GM12878 (cell line): ENCODE measurements around the gene ZNF423. TPM values are rescaled to one million over a fixed set of nuclear protein-coding genes. Genes with fewer than 3 reads are reported as not detected.

Experiments
- ATAC-seq: fragments of 200-7000 bp; cut with Tn5 transposase; 3 replicates; pipeline ENCODE4 v1.9.1; 2020; ENCODE audit warnings: mild to moderate bottlenecking, moderate library complexity
- BruUV-seq: library from RNA; stranded (reverse); fragments of 400-500 nt; replicated peaks from 2 replicates; lab custom pipeline; 2021; lab: Mats Ljungman, UMichigan
- CTCF ChIA-PET: fragments of 300-600 bp; sonication (Branson Sonifier 250); formaldehyde crosslinking; extraction: SDS; loops from one replicate; lab custom pipeline; 2021; ENCODE audit warnings: inconsistent platforms; lab: Yijun Ruan, JAX
- POLR2A ChIA-PET: fragments of 350-600 bp; formaldehyde crosslinking; extraction: SDS; loops from one replicate; lab custom pipeline; 2021; ENCODE audit warnings: inconsistent platforms; lab: Charles Lee
- RAD21 ChIA-PET: fragments of 300-600 bp; sonication (Branson Sonifier 250); formaldehyde crosslinking; loops from one replicate; lab custom pipeline; 2023; ENCODE audit warnings: antibody characterized with exemption; ENCODE audit not compliant: unreplicated experiment; lab: Charles Lee
- SMC1A ChIA-PET: fragments of 300-600 bp; sonication (Branson Sonifier 250); formaldehyde crosslinking; loops from one replicate; lab custom pipeline; 2023; ENCODE audit not compliant: unreplicated experiment, uncharacterized antibody; lab: Charles Lee
- DNase-seq: peaks from one replicate; pipeline ENCODE4 v3.0.0-alpha.2; 2011; ENCODE audit warnings: low read depth, low spot score
- FAIRE-seq: peaks from 3 replicates; lab custom pipeline; 2011; peaks lifted over from hg19 to GRCh38; lab: Jason Lieb, UNC
- H2AFZ ChIP-seq: 2 replicates; pipeline ENCODE4 v1.6.0; 2011; ENCODE audit warnings: low read depth, low read length, control low read depth; ENCODE audit not compliant: control insufficient read depth
- H3K27ac ChIP-seq: 2 replicates; pipeline ENCODE4 v1.5.1; 2011; ENCODE audit warnings: control low read depth; ENCODE audit not compliant: control insufficient read depth, insufficient read depth
- H3K27me3 ChIP-seq, 2 experiments: replicated peaks in 1 of 2; 2 replicates each; pipeline versions ENCODE4 v1.6.0 to v1.6.1; 2011; ENCODE audit warnings: low read length in 1 of 2; ENCODE audit not compliant: control insufficient read depth in 2 of 2, insufficient read depth in 2 of 2
- H3K36me3 ChIP-seq, 2 experiments: 2 replicates each; pipeline ENCODE4 v1.5.1; 2011; ENCODE audit warnings: low read length in 1 of 2; ENCODE audit not compliant: control insufficient read depth in 2 of 2, insufficient read depth in 2 of 2
- H3K4me1 ChIP-seq: 2 replicates; pipeline ENCODE4 v1.6.1; 2011; ENCODE audit warnings: mild to moderate bottlenecking, low read length, moderate library complexity, mixed read lengths; ENCODE audit not compliant: control insufficient read depth, insufficient read depth
- H3K4me2 ChIP-seq: 2 replicates; pipeline ENCODE4 v1.6.0; 2011; ENCODE audit warnings: control low read depth; ENCODE audit not compliant: control insufficient read depth, insufficient read depth
- H3K4me3 ChIP-seq: fragments of 200-600 bp; sonication (generic); 2 replicates; pipeline ENCODE4 v1.5.1; 2016
- H3K79me2 ChIP-seq: 2 replicates; pipeline ENCODE4 v1.6.0; 2011; ENCODE audit warnings: low read length; ENCODE audit not compliant: control insufficient read depth, insufficient read depth
- H3K9ac ChIP-seq: 2 replicates; pipeline ENCODE4 v1.8.0; 2011; ENCODE audit warnings: low read length, control low read depth, mixed read lengths; ENCODE audit not compliant: control insufficient read depth, insufficient read depth
- H3K9me3 ChIP-seq: replicated peaks from 3 replicates; pipeline ENCODE4 v1.5.1; 2011; ENCODE audit warnings: mild to moderate bottlenecking, low read length; ENCODE audit not compliant: control insufficient read depth, insufficient read depth
- H4K20me1 ChIP-seq: 2 replicates; pipeline ENCODE4 v1.6.0; 2011; ENCODE audit not compliant: control insufficient read depth, insufficient read depth
- EZH2 ChIP-seq: IDR thresholded peaks from 2 replicates; pipeline ENCODE4 v1.6.1; 2012; ENCODE audit warnings: low read depth, mild to moderate bottlenecking, control low read depth, inconsistent platforms, low read length, borderline replicate concordance; ENCODE audit not compliant: control insufficient read depth
- GATAD2B ChIP-seq: fragments of 450-650 bp; conservative IDR thresholded peaks from 2 replicates; pipeline ENCODE4 v1.6.1; 2017; ENCODE audit warnings: low read depth, mild to moderate bottlenecking, moderate library complexity
- IKZF1 ChIP-seq: fragments of 450-650 bp; conservative IDR thresholded peaks from 2 replicates; pipeline ENCODE4 v1.6.1; 2017; ENCODE audit warnings: antibody characterized with exemption, mild to moderate bottlenecking
- KAT2A ChIP-seq: conservative IDR thresholded peaks from 2 replicates; pipeline ENCODE4 v1.6.1; 2011; ENCODE audit warnings: low read depth, low read length; ENCODE audit not compliant: control insufficient read depth
- NR2C2 ChIP-seq: IDR thresholded peaks from 2 replicates; pipeline ENCODE4 v1.6.1; 2011; ENCODE audit warnings: borderline replicate concordance, low read depth; ENCODE audit not compliant: control insufficient read depth, insufficient read length
- NRF1 ChIP-seq: conservative IDR thresholded peaks from 2 replicates; pipeline ENCODE4 v1.6.1; 2011; ENCODE audit warnings: mild to moderate bottlenecking, low read depth, low read length, improper control_type of control experiment
- POU2F2 ChIP-seq: IDR thresholded peaks from 3 replicates; pipeline ENCODE4 v1.6.1; 2011; ENCODE audit warnings: low read depth, mild to moderate bottlenecking, low read length, borderline replicate concordance
- RELA ChIP-seq: fragments of 450-650 bp; IDR thresholded peaks from 2 replicates; pipeline ENCODE4 v1.8.0; 2014; ENCODE audit warnings: borderline replicate concordance; ENCODE audit not compliant: partially characterized antibody
- SREBF1 ChIP-seq: IDR thresholded peaks from 2 replicates; pipeline ENCODE4 v1.6.1; 2012; ENCODE audit warnings: mild to moderate bottlenecking, low read length
- TAF1 ChIP-seq: IDR thresholded peaks from 2 replicates; pipeline ENCODE4 v1.6.1; 2011; ENCODE audit warnings: mild to moderate bottlenecking, low read depth, low read length, borderline replicate concordance
- TCF3 ChIP-seq: IDR thresholded peaks from 2 replicates; pipeline ENCODE4 v1.6.1; 2012; ENCODE audit warnings: low read depth, mild to moderate bottlenecking, low read length, borderline replicate concordance; ENCODE audit not compliant: insufficient read depth
- ZNF274 ChIP-seq: IDR thresholded peaks from one replicate; pipeline ENCODE4 v1.8.0; 2011; ENCODE audit not compliant: insufficient read length, insufficient read depth
- WGBS: methylation state at CpG from one replicate; pipeline ENCODE4 v1.1.6; 2016; ENCODE audit warnings: low lambda C conversion rate; ENCODE audit not compliant: insufficient replicate concordance, insufficient coverage; ENCODE audit errors: missing lambda C conversion rate; 5-methylcytosine and 5-hydroxymethylcytosine counted together
- in situ Hi-C: fragments of 300-500 bp; cut with MboI; formaldehyde crosslinking; loops from 9 replicates; pipeline ENCODE4 v1.14.3; 2018; ENCODE audit warnings: mixed read lengths
- intact Hi-C: fragments of 100-400 bp; cut with micrococcal nuclease; formaldehyde crosslinking; loops from one replicate; pipeline ENCODE4 v1.14.2; 2022; ENCODE audit not compliant: unreplicated experiment
- polyA plus RNA-seq, 11 experiments: library from polyadenylated mRNA; depleted of rRNA in 4 of 11; unstranded in 6 of 11; stranded (reverse) in 5 of 11; fragments of >200 nt; fragmentation: Nextera tagmentation in 4 of 11; fragmentation: Illumina TruSeq in 1 of 11; extraction: Ambion mirVana in 4 of 11; extraction: Trizol in 1 of 11; gene quantifications; 1 replicate in 1 of 11; 2 replicates in 10 of 11; pipeline versions ENCODE4 v1.2.1 to v1.2.3, GENCODE V29; 2011 to 2016; ENCODE audit warnings: inconsistent platforms in 2 of 11, missing spikeins in 2 of 11, low read depth in 1 of 11
- total RNA-seq, 4 experiments: library from RNA; depleted of rRNA in 3 of 4; stranded (reverse); fragments of >200 nt in 3 of 4; fragmentation: Illumina TruSeq in 1 of 4; extraction: Trizol in 1 of 4; gene quantifications; 2 replicates each; pipeline versions ENCODE4 v1.2.1 to v1.2.3, GENCODE V29; 2013 to 2021
- TF ChIP-seq, protein P1 (sequence below): IDR thresholded peaks from 2 replicates; pipeline ENCODE4 v1.6.1; 2012; ENCODE audit warnings: mild to moderate bottlenecking, low read depth, low read length
- TF ChIP-seq, protein P2 (sequence below): fragments of 450-650 bp; IDR thresholded peaks from 2 replicates; pipeline ENCODE4 v1.6.1; 2016; ENCODE audit warnings: mild to moderate bottlenecking
- TF ChIP-seq, protein P3 (sequence below): fragments of 150-350 bp; IDR thresholded peaks from 2 replicates; pipeline ENCODE4 v1.6.1; 2016; ENCODE audit warnings: low read depth, low read length

The ZNF423 gene
- total and polyA plus RNA-seq, 10 of the 15 experiments (the other 5 are each of a cell fraction or from before 2014, with no cell fraction given) = 0.03 to 0.64 (median 0.10) TPM

DNA sequence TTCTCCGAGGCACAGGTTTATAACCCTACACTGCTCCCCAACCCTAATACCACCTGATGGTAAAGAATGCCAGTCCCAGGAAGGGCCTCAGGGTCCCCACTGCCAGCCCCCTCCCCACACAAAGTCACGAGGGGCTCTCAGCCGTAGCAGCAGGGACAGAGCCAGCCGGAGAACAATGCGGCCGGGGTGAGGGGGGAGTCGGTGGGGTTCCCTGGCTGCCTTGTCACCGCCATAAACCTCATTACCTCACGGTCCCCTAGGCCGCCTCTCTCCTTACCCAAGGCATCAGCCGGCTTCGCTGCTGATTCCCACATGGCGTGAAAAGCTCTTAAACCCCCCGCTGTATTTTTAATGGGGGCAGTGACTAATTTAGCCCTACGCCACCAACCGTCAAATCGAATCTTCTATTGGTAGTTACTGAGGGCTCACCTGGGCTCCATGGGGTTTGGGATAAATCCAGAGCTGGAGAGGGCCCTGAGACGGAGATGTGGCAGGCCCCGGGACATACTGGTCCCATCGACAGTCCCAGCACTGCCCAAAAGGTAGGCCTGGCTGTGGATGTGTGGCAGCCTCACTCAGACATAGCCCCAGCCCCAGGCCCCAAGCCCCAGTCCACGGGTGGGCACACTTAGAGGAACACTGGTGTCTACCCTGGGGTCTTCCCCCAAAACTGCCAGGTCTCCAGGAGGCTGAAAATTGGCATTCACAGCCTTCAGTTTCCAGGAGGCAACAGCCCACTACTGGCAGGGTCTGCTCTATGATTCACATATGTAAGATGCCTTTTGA, 367.0 kb downstream of the ZNF423 start (continued):
- no peak for TF ChIP-seq ZNF274
- TF ChIP-seq, protein P1, sequence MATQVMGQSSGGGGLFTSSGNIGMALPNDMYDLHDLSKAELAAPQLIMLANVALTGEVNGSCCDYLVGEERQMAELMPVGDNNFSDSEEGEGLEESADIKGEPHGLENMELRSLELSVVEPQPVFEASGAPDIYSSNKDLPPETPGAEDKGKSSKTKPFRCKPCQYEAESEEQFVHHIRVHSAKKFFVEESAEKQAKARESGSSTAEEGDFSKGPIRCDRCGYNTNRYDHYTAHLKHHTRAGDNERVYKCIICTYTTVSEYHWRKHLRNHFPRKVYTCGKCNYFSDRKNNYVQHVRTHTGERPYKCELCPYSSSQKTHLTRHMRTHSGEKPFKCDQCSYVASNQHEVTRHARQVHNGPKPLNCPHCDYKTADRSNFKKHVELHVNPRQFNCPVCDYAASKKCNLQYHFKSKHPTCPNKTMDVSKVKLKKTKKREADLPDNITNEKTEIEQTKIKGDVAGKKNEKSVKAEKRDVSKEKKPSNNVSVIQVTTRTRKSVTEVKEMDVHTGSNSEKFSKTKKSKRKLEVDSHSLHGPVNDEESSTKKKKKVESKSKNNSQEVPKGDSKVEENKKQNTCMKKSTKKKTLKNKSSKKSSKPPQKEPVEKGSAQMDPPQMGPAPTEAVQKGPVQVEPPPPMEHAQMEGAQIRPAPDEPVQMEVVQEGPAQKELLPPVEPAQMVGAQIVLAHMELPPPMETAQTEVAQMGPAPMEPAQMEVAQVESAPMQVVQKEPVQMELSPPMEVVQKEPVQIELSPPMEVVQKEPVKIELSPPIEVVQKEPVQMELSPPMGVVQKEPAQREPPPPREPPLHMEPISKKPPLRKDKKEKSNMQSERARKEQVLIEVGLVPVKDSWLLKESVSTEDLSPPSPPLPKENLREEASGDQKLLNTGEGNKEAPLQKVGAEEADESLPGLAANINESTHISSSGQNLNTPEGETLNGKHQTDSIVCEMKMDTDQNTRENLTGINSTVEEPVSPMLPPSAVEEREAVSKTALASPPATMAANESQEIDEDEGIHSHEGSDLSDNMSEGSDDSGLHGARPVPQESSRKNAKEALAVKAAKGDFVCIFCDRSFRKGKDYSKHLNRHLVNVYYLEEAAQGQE = no peak
- no peak for TF ChIP-seq NR2C2
- no peak for TF ChIP-seq GATAD2B
- TF ChIP-seq NRF1 = no peak

DNA sequence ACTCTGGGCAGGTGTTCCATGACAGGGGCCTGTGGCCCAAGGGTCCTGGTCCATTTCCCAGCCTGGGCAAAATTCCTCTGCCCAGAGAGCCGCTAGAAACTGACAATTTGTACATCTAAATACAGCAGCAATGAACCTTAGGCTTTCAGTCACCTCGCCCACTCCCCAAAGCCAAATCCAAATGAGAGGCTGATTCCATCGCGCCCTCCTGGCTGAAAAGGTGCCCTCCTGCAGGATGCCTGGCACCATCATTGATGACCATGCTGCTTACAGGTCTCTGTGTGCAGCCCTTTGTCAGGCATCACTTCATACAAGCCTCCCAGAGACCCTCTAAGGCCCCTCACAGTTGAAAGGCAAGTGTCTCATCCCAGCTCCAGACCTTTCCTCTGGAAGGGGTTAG, 367.6 kb downstream of the ZNF423 start:
- ChIA-PET CTCF (no interaction called here), RAD21 (no interaction called here), POLR2A (no interaction called here), SMC1A (no interaction called here)
- WGBS = 40% methylated on average over 4 of the region's 4 CpGs
- Histone ChIP-seq H3K4me3 (no peak overlapping the region), H3K9ac (no peak overlapping the region), H3K79me2 (no peaks in the 10 kb centered on the region), H3K27ac (no peak overlapping the region), H3K36me3 (no peaks in the 10 kb centered on the region), H3K9me3 (no peaks in the 10 kb centered on the region), H2AFZ (no peak overlapping the region), H3K4me1 (no peaks in the 10 kb centered on the region), H4K20me1 (no peaks in the 10 kb centered on the region), H3K4me2 (no peak overlapping the region), H3K27me3 (peaks cover 0 to 2% of the 10 kb centered on the region in 2 experiments; a peak in 1 of 4 replicates)
- no peak for FAIRE-seq
- in situ Hi-C loops = no loop called here
- no peak for DNase-seq
- no peak for ATAC-seq
- intact Hi-C loops = no loop called here
- BruUV-seq = no TSS peak
- TF ChIP-seq KAT2A (no peak), TCF3 (no peak), RELA (no peak), EZH2 (no peak), IKZF1 (no peak), POU2F2 (no peak), SREBF1 (no peak), TAF1 (no peak)
- TF ChIP-seq, protein P2, sequence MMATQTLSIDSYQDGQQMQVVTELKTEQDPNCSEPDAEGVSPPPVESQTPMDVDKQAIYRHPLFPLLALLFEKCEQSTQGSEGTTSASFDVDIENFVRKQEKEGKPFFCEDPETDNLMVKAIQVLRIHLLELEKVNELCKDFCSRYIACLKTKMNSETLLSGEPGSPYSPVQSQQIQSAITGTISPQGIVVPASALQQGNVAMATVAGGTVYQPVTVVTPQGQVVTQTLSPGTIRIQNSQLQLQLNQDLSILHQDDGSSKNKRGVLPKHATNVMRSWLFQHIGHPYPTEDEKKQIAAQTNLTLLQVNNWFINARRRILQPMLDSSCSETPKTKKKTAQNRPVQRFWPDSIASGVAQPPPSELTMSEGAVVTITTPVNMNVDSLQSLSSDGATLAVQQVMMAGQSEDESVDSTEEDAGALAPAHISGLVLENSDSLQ = no peak
- TF ChIP-seq, protein P3, sequence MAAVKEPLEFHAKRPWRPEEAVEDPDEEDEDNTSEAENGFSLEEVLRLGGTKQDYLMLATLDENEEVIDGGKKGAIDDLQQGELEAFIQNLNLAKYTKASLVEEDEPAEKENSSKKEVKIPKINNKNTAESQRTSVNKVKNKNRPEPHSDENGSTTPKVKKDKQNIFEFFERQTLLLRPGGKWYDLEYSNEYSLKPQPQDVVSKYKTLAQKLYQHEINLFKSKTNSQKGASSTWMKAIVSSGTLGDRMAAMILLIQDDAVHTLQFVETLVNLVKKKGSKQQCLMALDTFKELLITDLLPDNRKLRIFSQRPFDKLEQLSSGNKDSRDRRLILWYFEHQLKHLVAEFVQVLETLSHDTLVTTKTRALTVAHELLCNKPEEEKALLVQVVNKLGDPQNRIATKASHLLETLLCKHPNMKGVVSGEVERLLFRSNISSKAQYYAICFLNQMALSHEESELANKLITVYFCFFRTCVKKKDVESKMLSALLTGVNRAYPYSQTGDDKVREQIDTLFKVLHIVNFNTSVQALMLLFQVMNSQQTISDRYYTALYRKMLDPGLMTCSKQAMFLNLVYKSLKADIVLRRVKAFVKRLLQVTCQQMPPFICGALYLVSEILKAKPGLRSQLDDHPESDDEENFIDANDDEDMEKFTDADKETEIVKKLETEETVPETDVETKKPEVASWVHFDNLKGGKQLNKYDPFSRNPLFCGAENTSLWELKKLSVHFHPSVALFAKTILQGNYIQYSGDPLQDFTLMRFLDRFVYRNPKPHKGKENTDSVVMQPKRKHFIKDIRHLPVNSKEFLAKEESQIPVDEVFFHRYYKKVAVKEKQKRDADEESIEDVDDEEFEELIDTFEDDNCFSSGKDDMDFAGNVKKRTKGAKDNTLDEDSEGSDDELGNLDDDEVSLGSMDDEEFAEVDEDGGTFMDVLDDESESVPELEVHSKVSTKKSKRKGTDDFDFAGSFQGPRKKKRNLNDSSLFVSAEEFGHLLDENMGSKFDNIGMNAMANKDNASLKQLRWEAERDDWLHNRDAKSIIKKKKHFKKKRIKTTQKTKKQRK = no peak
